OCI-LY3 (cell line): Measurements from ENCODE around the gene AGAP2.

ENCODE experiments used
- CTCF ChIP-seq: fragments of 200-600, 300-600 bp; sonication (generic); IDR thresholded peaks from 2 replicates; pipeline ENCODE4 v1.5.1; 2014; ENCODE audit warnings: antibody characterized with exemption, low read length, low read depth
- EZH2phosphoT487 ChIP-seq: fragments of 200-600 bp; shearing (Covaris generic); IDR thresholded peaks from 2 replicates; pipeline ENCODE4 v1.6.1; 2018; ENCODE audit warnings: antibody characterized with exemption, mixed run types, low read depth

- no peak for TF ChIP-seq CTCF
- no peak for TF ChIP-seq EZH2phosphoT487
Observed at GRCh38 chr12:57713209-57713608, 25.3 kb downstream of the AGAP2 start.
